ENCODE data around the gene PROSER2.

DNA sequence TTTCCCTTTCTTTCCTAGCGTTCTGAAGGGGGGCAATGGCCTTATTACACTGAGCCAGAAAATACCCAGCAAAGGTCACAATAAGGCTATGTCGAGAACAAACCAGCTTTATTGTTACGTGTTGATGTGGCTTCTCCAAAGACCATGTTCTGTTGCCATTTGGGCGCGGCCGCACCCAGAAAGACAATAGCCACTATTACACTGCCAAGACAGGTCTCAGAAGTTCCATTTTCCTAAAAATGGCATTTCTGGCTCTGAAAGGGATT lies 77.8 kb downstream of the PROSER2 start:
- TF ChIP-seq, protein P1, sequence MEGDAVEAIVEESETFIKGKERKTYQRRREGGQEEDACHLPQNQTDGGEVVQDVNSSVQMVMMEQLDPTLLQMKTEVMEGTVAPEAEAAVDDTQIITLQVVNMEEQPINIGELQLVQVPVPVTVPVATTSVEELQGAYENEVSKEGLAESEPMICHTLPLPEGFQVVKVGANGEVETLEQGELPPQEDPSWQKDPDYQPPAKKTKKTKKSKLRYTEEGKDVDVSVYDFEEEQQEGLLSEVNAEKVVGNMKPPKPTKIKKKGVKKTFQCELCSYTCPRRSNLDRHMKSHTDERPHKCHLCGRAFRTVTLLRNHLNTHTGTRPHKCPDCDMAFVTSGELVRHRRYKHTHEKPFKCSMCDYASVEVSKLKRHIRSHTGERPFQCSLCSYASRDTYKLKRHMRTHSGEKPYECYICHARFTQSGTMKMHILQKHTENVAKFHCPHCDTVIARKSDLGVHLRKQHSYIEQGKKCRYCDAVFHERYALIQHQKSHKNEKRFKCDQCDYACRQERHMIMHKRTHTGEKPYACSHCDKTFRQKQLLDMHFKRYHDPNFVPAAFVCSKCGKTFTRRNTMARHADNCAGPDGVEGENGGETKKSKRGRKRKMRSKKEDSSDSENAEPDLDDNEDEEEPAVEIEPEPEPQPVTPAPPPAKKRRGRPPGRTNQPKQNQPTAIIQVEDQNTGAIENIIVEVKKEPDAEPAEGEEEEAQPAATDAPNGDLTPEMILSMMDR (optimal IDR thresholded peaks at IDR 0.05 in 1 of 3, IDR thresholded peaks at IDR 0.05 in 1 of 3, conservative IDR thresholded peaks at IDR 0.05 in 1 of 3; ENCODE audit: extremely low read depth in 1 of 3, insufficient read depth in 2 of 3, low read length in 3 of 3) = no peak
- TF ChIP-seq EZH2 (IDR thresholded peaks at IDR 0.05; ENCODE audit: low read length) = no peak
